VCaP (cell line): ENCODE measurements around the gene ACTR6.
"Not testable (repeated sequence)": the region's sequence is repeated elsewhere in the genome, so short reads cannot be mapped to it uniquely, and the experiment has no call there.

Experiments
- H3K27ac ChIP-seq: fragments of 450-650 bp; 2 replicates; pipeline ENCODE4 v1.5.1; 2017
- TF ChIP-seq, protein P1 (sequence below): fragments of 450-650 bp; conservative IDR thresholded peaks from 2 replicates; pipeline ENCODE4 v1.5.1; 2017; ENCODE audit warnings: mild to moderate bottlenecking, moderate library complexity

Gene ACTR6

DNA sequence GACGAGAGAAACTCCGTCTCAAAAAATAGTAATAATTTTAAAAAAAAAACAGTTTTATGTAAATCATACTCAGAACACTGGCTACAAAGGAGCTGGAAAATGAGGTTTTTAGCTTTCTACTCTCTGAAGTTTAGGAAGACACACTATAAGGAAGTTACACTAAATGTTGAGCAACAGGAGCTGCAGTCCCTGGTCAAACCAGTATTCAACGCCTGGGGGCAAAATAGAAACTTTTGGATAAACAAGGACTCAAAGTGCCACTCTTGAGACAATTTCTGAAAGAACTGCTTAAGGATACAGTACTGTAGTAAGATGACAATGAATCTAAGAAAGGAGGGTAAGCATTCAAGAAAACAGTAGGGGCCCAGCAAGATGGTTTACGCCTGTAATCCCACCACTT, 29.3 kb downstream of the ACTR6 start:
- TF ChIP-seq, protein P1, sequence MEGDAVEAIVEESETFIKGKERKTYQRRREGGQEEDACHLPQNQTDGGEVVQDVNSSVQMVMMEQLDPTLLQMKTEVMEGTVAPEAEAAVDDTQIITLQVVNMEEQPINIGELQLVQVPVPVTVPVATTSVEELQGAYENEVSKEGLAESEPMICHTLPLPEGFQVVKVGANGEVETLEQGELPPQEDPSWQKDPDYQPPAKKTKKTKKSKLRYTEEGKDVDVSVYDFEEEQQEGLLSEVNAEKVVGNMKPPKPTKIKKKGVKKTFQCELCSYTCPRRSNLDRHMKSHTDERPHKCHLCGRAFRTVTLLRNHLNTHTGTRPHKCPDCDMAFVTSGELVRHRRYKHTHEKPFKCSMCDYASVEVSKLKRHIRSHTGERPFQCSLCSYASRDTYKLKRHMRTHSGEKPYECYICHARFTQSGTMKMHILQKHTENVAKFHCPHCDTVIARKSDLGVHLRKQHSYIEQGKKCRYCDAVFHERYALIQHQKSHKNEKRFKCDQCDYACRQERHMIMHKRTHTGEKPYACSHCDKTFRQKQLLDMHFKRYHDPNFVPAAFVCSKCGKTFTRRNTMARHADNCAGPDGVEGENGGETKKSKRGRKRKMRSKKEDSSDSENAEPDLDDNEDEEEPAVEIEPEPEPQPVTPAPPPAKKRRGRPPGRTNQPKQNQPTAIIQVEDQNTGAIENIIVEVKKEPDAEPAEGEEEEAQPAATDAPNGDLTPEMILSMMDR = no peak
- H3K27ac ChIP-seq = peak overlapping the region; percentile 54

DNA sequence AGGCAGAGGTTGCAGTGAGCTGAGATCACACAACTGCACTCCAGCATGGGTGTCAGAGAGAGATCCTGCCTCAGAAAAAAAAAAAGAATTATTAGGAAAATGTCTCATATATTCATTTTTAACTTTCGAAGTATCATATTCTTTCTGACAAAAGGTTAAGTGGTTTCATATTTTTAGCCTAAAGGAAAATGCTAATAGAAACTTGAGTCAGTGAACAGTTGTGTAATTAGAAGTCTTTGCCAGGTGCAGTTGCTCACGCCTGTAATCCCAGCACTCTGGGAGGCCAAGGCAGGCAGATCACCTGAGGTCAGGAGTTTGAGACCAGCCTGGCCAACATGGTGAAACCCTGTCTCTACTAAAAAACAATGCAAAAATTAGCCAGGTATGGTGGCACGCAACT, 31.3 kb downstream of the ACTR6 start:
- not testable (repeated sequence) for H3K27ac ChIP-seq

DNA sequence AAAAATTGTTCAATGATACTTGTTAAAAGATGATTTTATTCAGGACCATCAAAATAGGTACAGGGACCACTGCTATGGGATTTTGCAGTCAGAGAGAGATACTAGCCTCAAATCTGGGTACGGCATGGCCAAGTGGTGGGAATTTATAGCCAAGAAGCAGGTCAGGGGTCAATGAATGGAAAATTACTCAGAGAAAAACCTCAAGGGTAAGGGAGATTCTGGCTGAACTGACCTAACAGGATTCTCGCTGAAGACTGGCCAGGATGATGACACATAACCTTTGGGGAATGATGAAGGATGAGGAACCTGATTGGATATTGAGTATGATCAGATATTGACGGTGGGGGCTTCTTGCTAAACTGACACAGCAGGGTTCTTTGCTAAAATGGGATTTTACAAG, 33.6 kb downstream of the ACTR6 start:
- TF ChIP-seq, protein P1 = no peak
- H3K27ac ChIP-seq = peak overlapping the region; percentile 40

DNA sequence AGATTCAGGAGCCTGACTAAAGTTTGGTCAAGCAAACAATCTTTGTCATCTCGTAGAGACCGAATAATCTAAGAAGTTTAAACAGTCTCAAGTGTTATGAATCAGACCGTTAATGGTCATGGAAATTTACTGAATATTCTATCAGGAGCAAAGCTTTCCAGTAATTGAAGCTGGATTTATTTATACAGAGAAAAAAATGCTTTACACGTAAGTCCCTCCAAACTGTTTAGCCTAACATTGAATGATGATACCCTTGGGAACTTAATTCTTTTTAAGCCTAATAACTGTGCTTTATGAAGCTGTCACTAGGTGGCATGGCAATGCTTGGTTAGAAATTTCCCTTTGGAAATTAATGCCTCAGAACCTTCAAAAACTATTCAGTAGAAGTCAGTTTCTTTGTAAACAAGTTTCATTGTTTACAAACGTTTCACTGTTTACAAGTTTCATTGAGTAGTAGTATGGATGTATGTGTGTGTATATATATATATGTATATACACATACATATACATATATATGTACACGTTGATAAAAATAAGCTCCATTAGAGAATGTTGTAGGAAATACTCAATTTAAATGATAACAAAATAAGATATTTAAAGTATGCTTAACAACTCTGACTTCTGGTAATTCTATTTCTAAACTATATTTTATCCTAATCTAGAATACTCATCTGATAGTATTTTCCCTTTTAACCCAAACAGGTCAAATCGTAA, 34.1 kb downstream of the ACTR6 start:
- peak overlapping the region; percentile 40 for H3K27ac ChIP-seq
- TF ChIP-seq, protein P1 = peak; percentile 95

DNA sequence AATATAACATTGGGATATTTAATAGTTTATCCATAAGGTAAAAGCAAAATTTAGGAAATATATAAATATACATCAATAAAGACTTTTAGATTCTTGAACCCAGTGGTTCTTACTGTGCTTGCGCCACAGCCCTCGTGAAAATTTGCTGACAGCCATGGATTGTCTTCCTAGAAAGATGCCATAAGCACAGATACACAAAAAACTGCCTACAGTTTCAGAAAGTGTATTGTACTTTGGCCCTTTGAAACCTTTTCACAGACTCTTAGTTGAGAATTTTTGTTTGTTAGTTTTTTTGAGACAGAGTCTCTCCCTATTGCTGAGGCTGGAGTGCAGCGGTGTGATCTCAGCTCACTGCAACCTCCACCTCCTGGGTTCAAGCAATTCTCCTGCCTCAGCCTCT, 38.2 kb downstream of the ACTR6 start:
- TF ChIP-seq, protein P1 = no peak
- no peak overlapping the region for H3K27ac ChIP-seq

DNA sequence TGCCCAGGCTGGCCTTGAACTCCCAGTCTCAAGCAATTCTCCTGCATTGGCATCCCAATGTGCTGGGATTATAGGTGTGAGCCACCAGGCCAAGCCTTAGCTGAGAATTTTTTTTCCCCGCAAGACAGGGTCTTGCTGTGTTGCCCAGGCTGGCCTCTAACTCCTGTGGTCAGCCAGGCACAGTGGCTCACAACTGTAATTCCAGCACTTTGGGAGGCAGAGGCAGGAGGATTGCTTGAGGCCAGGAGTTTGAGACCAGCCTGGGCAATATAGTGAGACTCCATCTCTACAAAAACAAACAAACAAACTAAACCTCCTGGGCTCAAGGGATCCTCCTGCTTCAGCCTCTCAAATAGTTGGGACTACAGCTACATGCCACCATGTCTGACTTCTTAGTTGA, 39.0 kb downstream of the ACTR6 start:
- no peak overlapping the region for H3K27ac ChIP-seq
- TF ChIP-seq, protein P1 = no peak

DNA sequence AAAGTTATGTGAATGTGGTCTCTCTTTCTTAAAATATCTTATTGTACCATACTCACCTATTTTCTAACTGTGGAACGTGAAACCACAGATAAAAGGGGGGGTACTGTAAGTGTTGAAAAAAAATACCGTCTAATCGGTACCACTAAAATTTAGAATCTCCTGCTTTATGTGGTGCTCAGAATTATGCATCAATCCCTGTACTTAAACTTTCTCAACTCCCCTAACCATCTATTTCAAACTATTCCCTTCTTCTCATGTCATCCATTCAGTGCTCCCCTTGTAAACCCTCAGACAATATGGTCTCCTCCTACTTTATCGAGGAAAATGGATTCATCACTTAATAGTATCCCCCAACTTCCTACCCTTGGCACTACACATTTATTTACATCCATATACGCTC, 42.5 kb downstream of the ACTR6 start:
- H3K27ac ChIP-seq = no peak overlapping the region
- TF ChIP-seq, protein P1 = no peak

DNA sequence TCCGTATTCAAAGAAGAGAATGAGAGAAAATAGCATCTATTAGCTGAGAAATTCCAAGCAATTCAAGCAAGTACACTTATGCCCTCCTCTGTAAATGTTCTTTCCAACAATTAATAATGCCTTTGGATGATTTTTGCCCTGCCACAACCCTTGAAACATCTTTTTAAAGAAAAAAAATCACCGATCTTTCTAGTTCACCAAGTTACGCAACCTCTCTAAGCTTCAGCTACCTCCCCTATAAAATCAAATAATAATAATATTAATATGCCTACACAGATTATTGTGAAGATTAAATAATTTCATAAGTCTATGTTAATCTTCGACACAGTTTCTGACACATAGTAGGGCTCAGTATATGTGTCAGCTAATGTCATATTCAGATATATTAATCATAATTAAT, 47.1 kb downstream of the ACTR6 start:
- H3K27ac ChIP-seq = no peak overlapping the region
- TF ChIP-seq, protein P1 = no peak
